Activated T-helper 9 cell treated with anti-CD3 and anti-CD28 coated beads, Interleukin-2, amount 50 U/mL, for 16 hours (primary cell): ENCODE measurements around the gene BHLHE41.

Experiments used
- DNase-seq: peaks from one replicate; pipeline ENCODE4 v3.0.0-alpha.2; 2020; ENCODE audit warnings: low read depth

The BHLHE41 gene

DNA sequence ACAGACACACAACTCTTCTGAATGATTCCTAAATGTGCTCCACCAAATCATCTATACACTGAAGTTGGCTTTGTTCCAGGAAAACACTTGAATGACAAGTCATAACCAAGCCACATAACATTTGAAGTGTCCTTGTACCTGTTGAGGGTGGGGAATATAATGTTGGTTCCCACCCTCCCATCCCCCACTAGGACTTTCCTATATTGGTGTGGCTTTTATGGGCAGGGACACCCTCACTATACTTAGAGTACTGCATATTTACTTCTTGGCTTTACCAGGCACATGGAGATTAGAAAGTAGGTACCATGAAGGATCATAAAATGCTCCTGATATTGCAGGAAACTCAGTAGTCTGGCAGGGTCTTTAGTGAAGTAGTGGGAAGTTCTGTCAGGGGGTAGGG lies 9.7 kb upstream of the BHLHE41 start:
- no peak for DNase-seq

DNA sequence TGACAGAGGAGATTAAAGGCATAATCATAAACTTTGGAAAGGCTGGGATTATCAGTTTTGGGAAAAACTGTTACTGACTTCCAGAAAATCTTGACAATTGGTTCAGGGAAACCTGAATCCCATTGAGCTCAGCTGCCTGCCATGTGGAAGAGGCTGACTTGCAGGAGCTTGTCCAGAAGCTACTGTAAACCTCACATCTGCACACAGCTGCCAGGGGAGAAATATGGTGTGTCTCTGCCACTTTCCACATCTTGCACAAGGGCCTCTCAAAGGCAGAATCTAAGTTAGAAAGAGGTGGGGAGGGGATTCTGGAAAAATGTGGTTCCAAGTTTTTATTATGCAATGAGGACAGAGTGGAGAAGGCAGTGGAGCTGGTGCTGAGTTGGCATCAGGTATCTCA lies 8.7 kb upstream of the BHLHE41 start:
- DNase-seq: no peak

GRCh38 chr12:26132866-26133265 lies 8.0 kb upstream of the BHLHE41 start:
- DNase-seq: no peak

DNA sequence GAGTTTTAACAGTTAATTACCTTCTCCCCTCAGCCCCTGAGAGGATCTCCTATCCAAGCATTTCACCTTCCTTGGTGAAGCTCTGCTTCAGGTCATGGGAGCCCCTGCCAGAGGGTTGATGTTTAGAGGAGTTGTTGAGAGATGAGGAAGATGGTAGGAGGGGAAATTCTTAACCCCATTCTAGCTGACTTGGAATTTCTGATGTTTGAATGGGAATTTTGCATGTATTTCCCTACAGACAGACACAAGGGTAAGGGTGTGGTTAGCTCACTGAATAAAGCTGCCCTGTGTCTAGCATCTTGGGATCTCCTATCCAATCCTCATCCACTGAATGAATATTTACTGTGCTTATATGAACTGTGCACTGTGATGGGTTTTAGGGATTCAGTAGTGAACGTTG lies 7.1 kb upstream of the BHLHE41 start:
- DNase-seq: no peak

- DNase-seq: no peak
These were observed 5.9 kb upstream of the BHLHE41 start for GRCh38 chr12:26130728-26131127.

DNA sequence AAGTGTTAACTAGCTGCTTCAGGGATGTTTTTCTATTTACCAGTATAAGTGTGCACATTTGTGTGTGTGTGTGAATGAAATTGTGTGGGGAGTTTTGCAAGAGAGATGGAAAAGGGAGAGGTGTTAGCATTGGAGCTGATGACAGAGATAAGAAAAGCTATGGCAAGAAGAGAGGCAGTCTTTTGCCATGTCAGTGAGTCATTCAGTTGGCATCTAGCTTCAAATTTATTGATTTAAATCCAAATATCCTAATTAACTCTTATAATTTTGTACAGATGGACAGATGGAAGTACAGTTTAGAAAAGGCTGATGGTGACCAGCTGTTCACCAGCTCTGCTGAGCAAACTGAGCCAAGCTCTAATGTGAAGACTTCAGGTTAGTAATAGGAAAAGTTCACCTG lies 3.3 kb upstream of the BHLHE41 start:
- DNase-seq: no peak

- no peak for DNase-seq
These were observed 2.6 kb upstream of the BHLHE41 start for GRCh38 chr12:26127404-26127803.

- peak; percentile 3 for DNase-seq
These were observed 1.8 kb upstream of the BHLHE41 start for GRCh38 chr12:26126340-26127284.

- peak; percentile 1 for DNase-seq
These were observed 833 bp upstream of the BHLHE41 start for GRCh38 chr12:26125400-26126339.

- no peak for DNase-seq
These were observed 1.3 kb downstream of the BHLHE41 start for GRCh38 chr12:26123482-26123980.

- peak; percentile 1 for DNase-seq
These were observed 2.0 kb downstream of the BHLHE41 start for GRCh38 chr12:26122681-26123481.

- peak; percentile 9 for DNase-seq
These were observed 2.7 kb downstream of the BHLHE41 start for GRCh38 chr12:26122061-26122680.

DNA sequence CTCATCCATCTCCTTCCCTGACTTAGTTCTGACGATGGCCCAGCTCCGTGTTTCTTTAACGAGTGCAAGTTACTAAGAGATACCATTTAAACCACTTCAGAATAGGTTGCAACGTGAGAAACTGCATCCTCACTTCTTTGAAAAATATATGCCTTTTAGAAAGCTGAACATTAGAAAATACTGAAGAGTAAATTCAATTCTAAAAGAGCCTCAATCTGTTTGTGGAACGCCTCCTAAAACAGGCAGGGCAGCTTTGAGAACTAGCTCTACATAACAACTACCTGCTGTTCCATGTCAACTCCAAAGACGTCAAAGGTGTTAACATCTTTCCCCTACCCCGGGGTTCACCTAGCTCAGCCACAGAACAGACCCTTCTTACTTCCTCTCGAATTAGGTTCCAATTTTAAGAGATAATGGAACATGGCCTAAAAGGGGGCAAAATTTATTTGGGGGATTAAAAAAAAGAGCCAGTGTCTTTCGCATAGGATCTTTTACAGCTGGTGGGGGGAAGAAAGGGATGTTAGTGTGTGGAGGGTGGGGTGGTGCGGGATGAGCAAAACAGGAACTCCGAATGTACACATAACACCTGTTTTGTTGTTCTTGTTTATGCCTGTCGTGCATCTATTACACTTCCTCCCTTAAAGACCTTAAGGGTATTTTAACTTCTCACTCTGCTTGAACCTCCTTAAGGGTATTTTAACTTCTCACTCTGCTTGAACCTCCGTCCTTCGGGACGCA lies 3.3 kb downstream of the BHLHE41 start:
- no peak for DNase-seq

GRCh38 chr12:26120561-26121274 lies 4.1 kb downstream of the BHLHE41 start:
- no peak for DNase-seq

GRCh38 chr12:26119391-26119989 lies 5.3 kb downstream of the BHLHE41 start:
- DNase-seq: no peak

GRCh38 chr12:26118308-26118707 lies 6.5 kb downstream of the BHLHE41 start:
- DNase-seq: no peak

DNA sequence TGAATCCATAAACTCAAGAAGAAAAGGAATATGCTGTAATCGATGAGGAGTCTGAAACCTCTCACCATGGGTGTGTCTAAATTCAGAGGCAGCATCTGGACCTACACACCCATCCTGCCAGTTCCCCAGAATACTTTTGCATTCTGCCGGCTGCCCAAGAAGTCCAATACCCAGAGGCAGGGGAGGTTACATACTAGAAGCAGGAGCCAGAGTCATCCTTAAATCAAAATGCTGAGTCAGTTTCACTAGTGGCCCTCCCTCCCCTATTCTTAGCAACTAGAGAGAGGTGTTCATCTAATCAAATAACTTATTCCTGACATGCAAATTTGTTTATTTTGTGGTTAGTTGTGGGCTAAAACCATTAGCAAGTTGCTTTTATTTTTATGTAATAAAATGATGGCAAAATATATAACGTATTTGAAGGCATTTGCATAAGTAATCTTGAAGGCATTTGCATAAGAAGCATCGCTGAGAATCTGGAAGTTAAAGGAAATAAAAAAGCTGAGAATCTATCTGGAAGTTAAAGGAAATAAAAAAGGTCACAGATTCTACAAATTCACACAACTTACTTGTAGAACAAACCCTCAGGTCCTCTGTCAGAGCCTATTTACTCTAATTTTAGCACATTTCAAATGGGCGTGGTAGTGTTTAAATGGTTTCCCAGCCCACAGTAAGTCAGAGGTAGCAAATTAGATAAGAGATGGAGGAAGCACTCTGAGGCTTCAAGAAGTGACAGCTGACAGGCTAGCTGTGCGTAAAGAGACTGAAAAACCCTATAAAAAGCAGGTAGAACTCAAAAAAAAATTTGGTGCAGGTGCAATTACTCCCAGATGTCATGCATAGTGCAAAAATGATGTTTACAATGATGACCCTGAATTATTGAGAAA lies 7.8 kb downstream of the BHLHE41 start:
- DNase-seq: no peak

DNA sequence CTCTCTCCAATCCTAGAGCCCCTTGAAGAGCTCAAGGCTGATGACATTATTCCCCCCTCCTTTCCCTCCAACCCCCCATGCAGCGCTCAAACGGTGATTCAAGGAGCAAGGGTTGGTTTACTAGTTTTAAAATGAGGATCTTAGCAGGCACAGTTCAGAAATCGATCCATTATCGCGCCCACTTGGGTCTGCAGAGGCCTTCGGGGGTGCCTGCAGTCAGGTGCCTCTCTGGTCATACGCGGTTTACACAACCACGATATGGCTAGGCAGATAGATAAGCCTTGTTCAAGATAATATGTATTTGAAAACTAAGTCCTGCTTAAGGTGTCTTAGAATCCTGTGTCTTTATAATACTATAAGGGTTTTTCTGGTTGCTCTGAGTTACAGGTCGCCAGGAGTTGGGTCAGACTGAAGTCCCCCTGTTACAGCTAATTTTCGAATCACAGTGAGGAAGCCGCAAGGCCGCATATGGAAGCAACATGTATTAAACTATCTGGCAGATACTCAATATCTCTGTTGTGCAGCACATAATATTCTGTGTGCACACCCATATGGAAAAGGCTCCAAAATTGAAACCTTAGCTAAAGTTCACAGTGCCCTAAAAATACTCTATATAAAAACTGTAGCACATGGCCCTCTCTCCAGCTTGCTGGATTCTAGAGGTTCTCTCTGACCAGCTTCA lies 10.0 kb downstream of the BHLHE41 start:
- DNase-seq: no peak
